Measurements from ENCODE around the gene LCE2B.

GRCh38 chr1:152725261-152725660 lies 39.3 kb downstream of the LCE2B start:
- no peak for TF ChIP-seq POLR2A (IDR thresholded peaks at IDR 0.05)
- TF ChIP-seq, protein P1, sequence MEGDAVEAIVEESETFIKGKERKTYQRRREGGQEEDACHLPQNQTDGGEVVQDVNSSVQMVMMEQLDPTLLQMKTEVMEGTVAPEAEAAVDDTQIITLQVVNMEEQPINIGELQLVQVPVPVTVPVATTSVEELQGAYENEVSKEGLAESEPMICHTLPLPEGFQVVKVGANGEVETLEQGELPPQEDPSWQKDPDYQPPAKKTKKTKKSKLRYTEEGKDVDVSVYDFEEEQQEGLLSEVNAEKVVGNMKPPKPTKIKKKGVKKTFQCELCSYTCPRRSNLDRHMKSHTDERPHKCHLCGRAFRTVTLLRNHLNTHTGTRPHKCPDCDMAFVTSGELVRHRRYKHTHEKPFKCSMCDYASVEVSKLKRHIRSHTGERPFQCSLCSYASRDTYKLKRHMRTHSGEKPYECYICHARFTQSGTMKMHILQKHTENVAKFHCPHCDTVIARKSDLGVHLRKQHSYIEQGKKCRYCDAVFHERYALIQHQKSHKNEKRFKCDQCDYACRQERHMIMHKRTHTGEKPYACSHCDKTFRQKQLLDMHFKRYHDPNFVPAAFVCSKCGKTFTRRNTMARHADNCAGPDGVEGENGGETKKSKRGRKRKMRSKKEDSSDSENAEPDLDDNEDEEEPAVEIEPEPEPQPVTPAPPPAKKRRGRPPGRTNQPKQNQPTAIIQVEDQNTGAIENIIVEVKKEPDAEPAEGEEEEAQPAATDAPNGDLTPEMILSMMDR (IDR thresholded peaks at IDR 0.05) = no peak
